Measurements from ENCODE around the gene ATF6.

DNA sequence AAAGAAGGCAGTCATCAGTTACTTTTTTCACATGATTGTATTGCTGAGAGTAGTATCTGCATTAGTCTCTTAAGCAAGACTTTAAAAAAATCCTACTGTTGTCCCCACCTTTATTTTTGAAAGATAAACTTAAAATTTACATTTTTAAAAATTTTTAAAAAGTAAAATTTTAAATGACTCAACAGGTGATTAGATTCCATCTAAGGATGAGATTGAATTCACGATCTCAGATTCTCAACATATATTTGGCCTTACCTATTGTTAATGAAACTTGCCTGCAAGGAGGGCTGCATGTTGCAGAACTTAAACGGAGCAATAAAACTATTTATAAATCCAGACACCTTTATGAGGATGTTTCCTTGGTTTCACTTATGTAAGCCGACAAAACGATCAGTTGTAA, 182.3 kb downstream of the ATF6 start:
- TF ChIP-seq, protein P1, sequence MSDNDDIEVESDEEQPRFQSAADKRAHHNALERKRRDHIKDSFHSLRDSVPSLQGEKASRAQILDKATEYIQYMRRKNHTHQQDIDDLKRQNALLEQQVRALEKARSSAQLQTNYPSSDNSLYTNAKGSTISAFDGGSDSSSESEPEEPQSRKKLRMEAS (IDR thresholded peaks at IDR 0.05; ENCODE audit: low read depth, low read length) = no peak
- no peak for TF ChIP-seq CTCF (IDR thresholded peaks at IDR 0.05; ENCODE audit: low read depth, low read length)
- no peak for TF ChIP-seq POLR2A (IDR thresholded peaks at IDR 0.05; ENCODE audit: extremely low read depth, insufficient read length)

Data from NB4 (cell line).